Activated CD4-positive, alpha-beta T cell treated with anti-CD3 and anti-CD28 coated beads, Interleukin-2, amount 50 U/mL, for 48 hours (primary cell): ENCODE measurements around the gene PPP1R37.

Experiments used
- DNase-seq, 2 experiments: peaks; one replicate each; pipeline ENCODE4 v3.0.0-alpha.2; 2020

The PPP1R37 gene

DNA sequence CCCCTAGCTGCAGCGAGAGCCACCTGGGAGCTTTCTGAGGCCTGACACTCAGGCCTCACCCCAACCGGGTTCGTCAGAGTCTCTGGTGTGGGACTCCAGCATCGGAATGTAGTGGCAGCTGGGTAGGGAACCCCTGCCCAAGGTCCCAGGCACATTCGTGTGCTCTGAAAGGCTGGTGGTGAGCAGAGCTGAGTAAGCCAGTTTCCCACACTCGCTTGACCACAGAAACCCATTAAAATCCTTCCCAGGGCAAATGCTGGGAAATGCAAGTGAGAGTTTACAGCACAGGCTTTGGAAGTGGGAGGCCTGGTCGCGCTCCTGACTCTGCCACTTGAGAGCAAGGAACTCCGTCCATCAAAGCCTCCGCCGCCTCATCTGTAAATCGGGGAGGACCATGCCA, 80.8 kb downstream of the PPP1R37 start:
- DNase-seq, result no peak

DNA sequence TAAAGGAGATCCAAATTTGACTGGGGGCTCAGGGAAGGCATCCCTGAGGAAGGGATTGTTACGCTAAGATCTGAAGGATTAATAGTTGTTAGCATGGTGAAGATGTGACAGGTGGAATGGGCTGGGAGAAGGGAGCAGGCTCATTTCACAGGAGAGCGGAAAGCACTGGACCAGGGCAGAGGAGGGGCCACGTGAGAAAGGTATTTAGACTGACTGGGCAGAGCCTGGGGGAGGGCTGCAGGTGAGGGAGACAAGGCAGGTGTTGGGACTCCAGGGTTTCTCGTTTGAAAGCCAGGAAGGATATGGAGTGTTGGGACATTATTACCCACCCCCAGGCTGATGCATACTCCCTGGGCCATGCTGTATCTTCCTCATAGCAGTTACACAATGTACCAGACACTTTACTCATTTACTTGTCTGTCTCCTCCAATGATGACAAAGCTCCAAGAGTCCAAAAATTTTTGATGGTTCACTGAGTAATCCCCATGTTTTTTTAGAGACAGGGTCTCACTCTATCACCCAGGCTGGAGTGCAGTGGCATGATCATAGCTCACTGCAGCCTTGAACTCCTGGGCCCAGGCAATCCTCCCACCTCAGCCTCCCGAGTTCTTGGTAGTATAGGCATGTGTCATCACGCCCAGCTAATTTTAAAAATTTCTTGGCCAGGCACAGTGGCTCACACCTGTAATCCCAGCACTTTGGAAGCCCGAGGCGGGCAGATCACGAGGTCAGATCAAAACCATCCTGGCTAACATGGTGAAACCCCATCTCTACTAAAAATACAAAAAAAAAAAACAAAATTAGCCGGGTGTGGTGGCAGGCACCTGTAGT, 82.8 kb downstream of the PPP1R37 start:
- DNase-seq, result no peak

DNA sequence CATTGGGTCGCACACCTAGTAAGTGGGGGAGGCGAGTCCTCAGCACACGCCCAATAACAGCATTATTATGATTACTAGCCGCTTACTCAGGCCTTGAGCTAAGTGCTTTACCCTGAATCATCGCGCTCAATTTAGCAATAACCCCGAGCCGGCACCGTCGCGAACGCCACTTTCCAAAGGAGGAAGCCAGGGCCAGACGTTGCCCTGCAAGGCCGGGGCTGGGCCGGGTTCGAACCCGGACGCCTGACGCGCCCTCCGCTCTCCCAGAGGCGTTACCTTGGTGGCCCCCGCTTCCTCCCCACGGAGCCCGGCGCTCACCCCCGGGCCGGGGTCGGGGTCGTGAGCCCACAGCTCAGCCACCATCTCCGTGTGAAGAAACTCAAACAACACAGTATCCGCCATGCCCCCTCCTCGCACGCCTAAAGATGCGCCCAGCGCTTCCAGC, 84.9 kb downstream of the PPP1R37 start, which contains the start of gene TRAPPC6A:
Gene TRAPPC6A (minus strand): TSS at position 421 of the 445 bp plus-strand sequence. CDS start 19 bp downstream, at position 402.
- no peak for DNase-seq

DNA sequence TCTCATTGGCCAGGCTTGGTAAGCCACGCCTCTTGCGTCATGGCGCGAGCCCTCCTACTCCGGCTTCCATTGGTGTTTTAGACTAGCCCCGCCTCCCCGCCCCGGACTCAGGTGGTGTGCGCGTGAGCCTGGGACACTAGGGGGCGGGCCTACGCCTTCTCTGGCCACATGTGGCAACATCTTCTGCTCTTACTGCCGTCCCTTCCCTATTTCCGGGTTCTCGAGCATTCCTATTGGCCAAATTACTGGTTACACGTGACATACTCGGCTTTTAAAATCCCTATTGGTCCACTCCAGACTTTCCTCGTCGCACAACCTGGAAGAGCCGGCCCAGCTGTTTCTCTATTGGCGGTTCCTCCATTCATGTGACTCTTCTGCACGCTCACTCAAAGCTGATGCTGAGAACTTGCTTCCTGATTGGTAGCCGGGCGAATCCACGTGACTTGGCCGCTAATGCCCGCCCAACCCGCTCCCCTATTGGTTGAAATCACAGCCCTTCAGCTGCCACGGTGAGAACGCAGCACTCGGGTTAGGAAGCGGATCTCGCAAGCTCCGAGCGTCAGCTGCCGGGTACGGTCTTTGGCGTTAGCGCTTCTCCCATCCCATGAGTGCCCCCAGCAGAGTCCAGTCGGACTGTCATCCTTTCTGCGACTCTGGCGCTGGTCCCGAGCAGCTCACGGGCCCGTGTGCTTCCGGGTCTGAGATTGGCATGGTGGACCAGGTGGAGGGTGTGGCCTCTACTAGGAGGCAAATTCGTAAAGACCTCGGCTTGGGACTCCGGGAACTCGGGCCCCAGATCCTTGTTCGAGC, 85.5 kb downstream of the PPP1R37 start, which contains the start of gene BLOC1S3:
Gene BLOC1S3 (plus strand): TSS at position 523 of the 810 bp plus-strand sequence. CDS start 513 bp downstream, outside the sequence.
- DNase-seq, result peak; percentile 100

DNA sequence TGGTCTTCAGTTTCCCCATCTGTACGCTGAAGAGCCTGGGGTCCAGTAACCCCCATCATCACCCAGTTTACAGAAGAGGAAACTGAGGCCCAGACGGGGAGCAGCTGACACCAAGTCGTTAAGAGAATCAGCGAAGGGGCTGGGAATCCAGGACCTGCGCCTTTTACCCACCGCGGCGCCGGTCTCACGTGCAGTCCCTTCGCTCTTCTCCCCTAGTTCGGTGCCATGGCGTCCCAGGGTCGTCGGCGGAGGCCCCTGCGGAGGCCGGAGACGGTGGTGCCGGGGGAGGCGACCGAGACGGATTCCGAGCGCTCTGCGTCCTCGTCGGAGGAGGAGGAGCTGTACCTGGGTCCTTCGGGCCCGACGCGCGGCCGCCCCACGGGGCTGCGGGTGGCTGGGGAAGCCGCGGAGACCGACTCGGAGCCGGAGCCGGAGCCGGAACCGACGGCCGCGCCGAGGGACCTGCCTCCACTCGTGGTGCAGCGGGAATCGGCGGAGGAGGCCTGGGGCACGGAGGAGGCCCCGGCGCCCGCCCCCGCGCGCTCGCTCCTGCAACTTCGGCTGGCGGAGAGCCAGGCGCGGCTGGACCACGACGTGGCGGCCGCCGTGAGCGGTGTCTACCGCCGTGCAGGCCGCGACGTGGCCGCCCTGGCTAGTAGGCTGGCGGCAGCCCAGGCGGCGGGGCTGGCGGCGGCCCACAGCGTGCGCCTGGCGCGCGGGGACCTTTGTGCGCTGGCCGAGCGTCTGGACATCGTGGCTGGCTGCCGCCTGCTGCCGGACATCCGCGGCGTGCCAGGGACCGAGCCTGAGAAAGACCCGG, 86.3 kb downstream of the PPP1R37 start:
- DNase-seq, result peak; percentile 32 to 47

DNA sequence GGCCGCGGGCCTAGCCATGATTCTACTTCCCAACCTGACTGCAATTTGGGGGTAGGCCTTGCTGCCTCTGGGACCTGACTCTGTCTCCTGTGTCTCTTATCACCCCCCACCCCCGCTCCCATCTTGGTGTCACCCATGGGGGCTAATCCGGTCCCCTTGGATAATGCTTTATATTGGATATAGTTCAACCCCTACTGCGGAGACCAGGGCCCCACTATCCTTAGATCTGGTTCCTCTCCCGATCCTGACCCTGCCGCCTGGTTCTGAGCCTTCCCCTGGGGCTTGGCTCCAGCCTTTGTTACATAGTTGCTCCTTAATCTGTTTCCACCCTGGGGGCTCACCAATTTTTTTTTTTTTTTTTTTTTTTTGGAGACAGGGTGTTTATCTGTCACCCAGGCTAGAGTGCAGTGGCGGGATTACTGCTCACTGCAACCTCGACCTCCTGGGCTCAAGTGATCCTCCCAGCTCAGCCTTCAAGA, 87.0 kb downstream of the PPP1R37 start:
- DNase-seq, result no peak

DNA sequence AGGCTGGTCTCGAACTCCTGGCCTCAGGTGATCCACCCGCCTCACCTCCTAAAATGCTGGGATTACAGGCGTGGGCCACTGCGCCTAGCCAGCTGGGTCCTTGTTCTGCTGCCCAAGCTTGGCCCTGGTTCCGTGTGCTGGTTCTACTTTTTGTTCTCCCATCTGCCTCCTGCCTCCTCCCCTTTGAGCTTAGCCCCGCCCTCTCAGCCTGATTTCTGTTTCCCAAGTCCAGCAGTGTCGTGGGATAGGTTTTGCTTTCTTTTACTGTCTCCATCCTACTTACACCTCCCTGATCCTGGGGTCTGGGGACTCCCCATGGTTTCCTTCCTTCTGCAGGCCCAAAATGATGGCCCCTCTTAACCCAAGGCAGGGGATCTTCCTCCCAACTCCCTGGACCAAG, 88.0 kb downstream of the PPP1R37 start:
- DNase-seq, result no peak

DNA sequence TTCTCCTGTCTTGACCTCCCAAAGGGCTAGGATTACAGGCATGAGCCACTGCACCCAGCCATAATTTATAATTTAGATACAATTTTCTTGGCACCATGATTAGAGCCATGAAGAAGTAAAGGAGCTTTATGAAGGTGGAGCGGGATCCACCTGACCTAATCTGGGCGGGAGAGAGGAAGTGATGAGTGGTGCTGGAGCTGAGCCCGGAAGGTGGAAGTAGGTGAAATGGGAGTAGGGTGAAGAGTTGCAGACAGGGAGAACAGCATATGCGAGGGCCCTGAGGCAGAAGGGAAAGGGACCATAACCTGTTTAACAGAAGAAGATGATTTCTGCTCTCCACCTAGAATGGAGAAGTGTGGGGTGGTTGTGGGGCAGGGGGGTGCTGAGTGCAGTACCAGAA, 89.8 kb downstream of the PPP1R37 start:
- DNase-seq, result no peak

DNA sequence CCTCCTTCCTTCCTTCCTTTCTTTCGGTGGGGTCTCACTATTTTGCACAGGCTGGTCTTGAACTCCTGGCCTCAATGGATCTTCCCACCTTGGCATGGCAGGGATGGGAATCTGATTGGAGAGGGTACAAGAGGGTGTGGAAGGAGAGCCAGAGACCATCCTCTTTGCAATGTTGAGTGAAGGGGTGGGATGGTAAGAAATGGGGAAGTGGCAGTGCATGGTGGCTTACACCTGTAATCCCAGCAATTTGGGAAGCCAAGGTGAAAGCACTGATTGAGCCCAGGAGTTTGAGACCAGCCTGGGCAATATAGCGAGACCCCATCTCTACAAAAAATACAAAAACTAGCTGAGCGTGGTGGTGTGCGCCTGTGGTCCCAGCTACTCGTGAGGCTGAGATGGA, 91.1 kb downstream of the PPP1R37 start:
- DNase-seq, result no peak

DNA sequence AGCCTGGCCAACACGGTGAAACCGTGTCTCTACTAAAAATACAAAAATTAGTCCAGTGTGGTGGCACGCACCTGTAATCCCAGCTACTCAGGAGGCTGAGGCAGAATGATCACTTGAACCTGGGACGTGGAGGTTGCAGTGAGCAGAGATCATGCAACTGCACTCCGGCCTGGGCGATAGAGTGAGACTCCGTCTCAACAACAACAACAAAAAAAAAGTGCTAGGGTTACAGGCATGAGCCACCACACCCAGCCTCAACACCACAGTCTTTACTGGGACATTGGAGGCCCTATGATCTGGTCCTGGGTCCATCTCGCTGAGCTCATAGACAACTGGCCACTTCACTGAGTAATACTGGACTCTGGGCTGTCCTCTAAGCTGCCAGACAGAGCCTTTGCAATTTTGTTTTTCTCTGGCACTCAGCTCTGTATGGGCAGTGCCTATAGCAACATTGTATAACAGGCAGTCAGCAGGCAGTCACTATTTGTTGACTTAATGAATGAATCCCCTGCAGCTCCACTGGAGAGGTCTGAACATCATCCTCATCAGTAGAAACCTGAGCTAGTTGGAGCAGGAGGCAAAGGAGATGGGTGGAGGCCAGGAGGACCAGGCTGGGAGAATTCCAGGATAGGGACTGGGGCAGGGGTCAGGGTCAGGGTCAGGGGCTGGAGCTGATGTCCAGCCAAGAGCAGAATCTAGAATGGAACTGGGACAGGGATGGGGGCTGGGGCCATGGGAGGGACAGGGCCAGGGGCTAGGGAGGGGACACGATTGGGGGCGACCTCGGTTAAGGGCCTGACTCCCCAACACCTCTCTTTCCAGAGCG, 93.7 kb downstream of the PPP1R37 start:
- no peak for DNase-seq

DNA sequence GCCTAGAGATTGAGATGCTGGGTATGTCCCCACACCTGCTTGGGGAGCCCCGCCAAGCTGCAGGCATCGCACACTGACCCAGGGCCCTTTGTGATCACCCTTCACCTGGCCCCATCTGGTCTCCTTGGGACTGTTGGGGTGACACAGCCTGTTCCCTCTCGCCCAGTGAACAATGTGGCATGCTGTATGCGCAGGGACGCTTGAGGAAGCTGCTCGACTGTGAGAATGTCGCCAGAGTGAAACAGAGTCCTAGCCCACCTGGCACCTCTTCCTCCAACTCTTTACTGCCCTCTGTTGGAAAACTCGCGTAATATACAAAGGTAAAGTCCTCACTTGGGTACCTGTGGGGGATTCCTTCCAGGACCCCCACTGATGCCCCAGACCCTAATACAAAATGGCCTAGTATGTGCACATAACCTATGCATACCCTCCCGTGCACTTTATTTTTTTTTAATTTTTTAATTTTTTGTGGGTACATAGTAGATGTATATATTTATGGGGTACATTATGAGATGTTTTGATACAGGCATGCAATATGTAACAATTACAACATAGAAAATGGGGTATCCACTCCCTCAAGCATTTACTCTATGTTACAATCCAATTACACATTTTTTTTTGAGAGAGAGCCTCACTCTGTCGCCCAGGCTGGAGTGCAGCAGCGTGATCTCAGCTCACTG, 94.6 kb downstream of the PPP1R37 start:
- no peak for DNase-seq

DNA sequence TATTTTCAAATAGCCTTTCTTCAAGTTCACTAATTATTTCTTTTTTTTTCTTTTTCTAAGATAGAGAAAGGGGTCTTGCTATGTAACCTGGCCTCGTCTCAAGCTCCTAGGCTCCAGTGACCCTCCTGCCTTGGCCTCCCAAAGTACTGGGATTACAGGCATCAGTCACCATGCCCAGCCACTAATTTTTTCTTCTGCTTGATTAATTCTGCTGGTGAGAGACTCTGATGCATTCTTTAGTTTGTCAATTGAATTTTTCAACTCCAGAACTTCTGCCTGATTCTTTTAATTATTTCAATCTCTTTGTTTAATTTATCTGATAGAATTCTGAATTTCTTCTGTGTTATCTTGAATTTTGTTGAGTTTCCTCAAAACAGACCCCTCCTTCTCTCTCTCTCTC, 97.0 kb downstream of the PPP1R37 start:
- DNase-seq, result no peak

DNA sequence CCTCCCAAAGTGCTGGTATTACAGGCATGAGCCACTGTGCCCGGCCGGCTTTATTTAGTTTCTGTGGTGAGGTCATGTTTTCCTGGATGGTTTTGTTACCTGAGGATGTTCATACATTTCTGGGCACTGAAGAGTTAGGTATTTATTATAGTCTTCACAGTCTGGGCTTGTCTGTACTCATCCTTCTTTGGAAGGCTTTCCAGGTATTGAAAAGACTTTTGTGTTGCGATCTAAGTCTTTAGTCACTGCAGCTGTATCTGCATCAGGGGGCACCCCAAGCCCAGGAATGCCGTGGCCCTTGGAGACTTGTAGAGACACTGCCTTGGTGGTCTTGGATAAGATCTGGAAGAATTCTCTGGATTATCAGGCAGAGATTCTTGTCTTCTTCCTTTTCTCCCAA, 98.4 kb downstream of the PPP1R37 start:
- DNase-seq, result no peak

DNA sequence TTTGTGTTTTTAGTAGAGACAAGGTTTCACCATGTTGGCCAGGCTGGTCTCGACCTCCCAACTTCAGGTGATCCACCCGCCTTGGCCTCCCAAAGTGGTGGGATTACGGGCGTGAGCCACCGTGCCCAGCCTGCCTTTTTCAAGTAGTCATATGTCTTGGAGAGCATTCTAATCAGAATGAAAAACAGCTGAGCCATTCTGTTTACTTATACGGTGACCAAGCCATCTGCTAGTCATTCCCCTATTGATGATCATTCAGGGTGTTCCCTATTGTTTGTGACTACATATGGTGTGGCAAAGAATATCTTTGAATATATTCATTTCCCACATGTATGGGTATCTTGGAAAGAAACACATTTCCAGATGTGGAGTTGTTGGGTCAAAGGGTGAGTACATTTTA, 102.8 kb downstream of the PPP1R37 start:
- no peak for DNase-seq
